GM12872 (cell line): Measurements from ENCODE around the gene VSIG10.

Experiments
- CTCF ChIP-seq: IDR thresholded peaks from 3 replicates; pipeline ENCODE4 v1.5.1; 2011; ENCODE audit warnings: low read depth, mild to moderate bottlenecking, low read length, moderate library complexity; ENCODE audit not compliant: insufficient read depth

The VSIG10 gene

GRCh38 chr12:118103601-118104382 is at the start of gene VSIG10:
TSS of gene VSIG10 (minus strand) at chr12:118104011. CDS start at chr12:118103671, 340 bp downstream.
- TF ChIP-seq CTCF = no peak

DNA sequence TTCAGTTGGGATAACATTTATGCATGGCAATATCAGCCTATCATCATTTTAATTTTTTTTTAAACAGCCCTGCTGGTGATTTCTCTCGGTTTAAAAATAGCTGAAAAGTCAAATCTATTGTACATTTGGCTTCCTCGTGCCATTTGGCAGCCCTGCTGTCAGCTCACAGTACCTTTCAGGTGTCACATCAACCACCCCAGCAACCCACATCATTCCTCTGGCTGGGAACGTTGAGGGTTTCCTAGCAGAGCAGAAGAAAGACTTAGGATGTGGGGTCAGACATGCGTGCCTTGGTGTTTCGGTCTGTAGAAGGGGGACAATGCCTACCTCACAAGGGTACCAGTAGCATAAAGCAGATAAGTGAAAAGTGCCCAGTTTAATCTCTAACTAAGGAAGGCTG is 47.9 kb upstream of the VSIG10 start:
- TF ChIP-seq CTCF = no peak

DNA sequence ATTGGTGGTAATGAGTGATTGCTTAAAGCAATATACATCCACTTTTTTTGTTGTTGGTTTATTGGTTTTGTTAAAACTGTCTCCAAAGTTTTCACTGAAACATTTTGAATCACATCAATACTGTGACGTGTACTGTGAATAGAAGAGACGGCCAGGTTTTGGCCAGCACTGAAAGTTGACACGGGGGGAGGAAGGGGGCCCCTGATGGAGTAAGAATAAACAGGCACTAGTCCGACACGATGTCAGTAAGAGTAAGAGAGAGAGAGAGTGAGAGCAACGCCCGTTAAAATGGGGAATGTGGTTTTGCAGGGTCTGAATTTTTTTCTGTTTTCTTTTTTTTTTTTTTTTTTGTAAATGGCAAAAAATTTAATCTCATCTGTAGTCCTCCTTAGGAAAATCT is 46.8 kb upstream of the VSIG10 start:
- no peak for TF ChIP-seq CTCF

DNA sequence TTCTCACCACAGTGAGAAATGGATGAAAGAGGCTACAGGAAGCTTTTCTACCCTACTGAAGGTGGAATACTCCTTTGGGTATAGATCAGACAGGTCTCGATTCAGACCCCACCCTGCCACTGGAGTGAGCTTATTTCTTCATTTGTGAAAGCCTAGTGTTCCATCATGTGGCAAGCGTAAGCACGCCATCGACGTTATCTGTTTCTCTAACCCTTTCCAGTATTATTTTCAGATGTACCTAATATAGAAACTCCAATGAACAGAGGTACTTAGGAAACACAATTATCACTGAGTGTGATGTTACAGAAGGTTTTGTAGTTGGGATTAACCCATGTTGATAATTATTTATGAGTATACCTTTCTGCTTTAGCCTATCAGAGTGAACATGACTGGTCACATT is 44.5 kb upstream of the VSIG10 start:
- no peak for TF ChIP-seq CTCF

- no peak for TF ChIP-seq CTCF
These were observed 42.0 kb upstream of the VSIG10 start for GRCh38 chr12:118145798-118146156.

GRCh38 chr12:118145113-118145797 is 41.4 kb upstream of the VSIG10 start:
- TF ChIP-seq CTCF = no peak

DNA sequence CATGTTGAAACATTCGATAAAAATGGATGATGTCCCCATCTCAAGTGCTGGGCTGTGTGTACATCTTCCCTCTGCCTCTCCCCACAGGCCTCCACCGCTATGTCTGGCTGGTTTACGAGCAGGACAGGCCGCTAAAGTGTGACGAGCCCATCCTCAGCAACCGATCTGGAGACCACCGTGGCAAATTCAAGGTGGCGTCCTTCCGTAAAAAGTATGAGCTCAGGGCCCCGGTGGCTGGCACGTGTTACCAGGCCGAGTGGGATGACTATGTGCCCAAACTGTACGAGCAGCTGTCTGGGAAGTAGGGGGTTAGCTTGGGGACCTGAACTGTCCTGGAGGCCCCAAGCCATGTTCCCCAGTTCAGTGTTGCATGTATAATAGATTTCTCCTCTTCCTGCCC is 40.7 kb upstream of the VSIG10 start:
- TF ChIP-seq CTCF = no peak
